HG03066 (cell line): ENCODE measurements around the gene COL19A1.
A peak's percentile ranks its signal among the peaks of the same experiment; 100 is the strongest.

Source experiments
- ATAC-seq: cut with Tn5 transposase; IDR thresholded peaks from one replicate; pipeline ENCODE4 v1.9.1; 2021; ENCODE audit warnings: low read depth; ENCODE audit not compliant: unreplicated experiment

The COL19A1 gene

GRCh38 chr6:70112716-70113115 is 246.4 kb downstream of the COL19A1 start:
- ATAC-seq = no peak

GRCh38 chr6:70113171-70113570 is 246.8 kb downstream of the COL19A1 start:
- no peak for ATAC-seq

- ATAC-seq = no peak
These were observed 252.3 kb downstream of the COL19A1 start for GRCh38 chr6:70118670-70119069.

GRCh38 chr6:70119218-70119835 is 253.0 kb downstream of the COL19A1 start:
- no peak for ATAC-seq

- ATAC-seq = no peak
These were observed 258.1 kb downstream of the COL19A1 start for GRCh38 chr6:70124443-70124842.

- ATAC-seq = no peak
These were observed 258.7 kb downstream of the COL19A1 start for GRCh38 chr6:70124882-70125545.

GRCh38 chr6:70125602-70126001 is 259.2 kb downstream of the COL19A1 start:
- no peak for ATAC-seq

- ATAC-seq = no peak
These were observed 263.0 kb downstream of the COL19A1 start for GRCh38 chr6:70129341-70129740.

GRCh38 chr6:70130865-70131264 is 264.5 kb downstream of the COL19A1 start:
- ATAC-seq = no peak

- ATAC-seq = peak; percentile 97
These were observed 265.2 kb downstream of the COL19A1 start for GRCh38 chr6:70131528-70131927.

- ATAC-seq = no peak
These were observed 266.9 kb downstream of the COL19A1 start for GRCh38 chr6:70133246-70133645.

GRCh38 chr6:70134542-70134941 is 268.2 kb downstream of the COL19A1 start:
- no peak for ATAC-seq

- ATAC-seq = no peak
These were observed 269.1 kb downstream of the COL19A1 start for GRCh38 chr6:70135219-70136160.

GRCh38 chr6:70136996-70137395 is 270.6 kb downstream of the COL19A1 start:
- no peak for ATAC-seq

GRCh38 chr6:70140496-70140895 is 274.1 kb downstream of the COL19A1 start:
- ATAC-seq = no peak

- ATAC-seq = no peak
These were observed 275.7 kb downstream of the COL19A1 start for GRCh38 chr6:70142034-70142433.

GRCh38 chr6:70145178-70145577 is 278.8 kb downstream of the COL19A1 start:
- no peak for ATAC-seq

- ATAC-seq = no peak
These were observed 282.9 kb downstream of the COL19A1 start for GRCh38 chr6:70149209-70149788.

GRCh38 chr6:70150521-70150920 is 284.2 kb downstream of the COL19A1 start:
- no peak for ATAC-seq

- ATAC-seq = no peak
These were observed 285.3 kb downstream of the COL19A1 start for GRCh38 chr6:70151616-70152015.

- ATAC-seq = no peak
These were observed 286.4 kb downstream of the COL19A1 start for GRCh38 chr6:70152786-70153185.
